ENCODE results near the gene STX16.

Gene STX16

GRCh38 chr20:58667975-58668374 lies 16.9 kb downstream of the STX16 start:
- TF ChIP-seq CTCF (conservative IDR thresholded peaks at IDR 0.05), result no peak
- no peak overlapping the region for H3K27ac ChIP-seq

GRCh38 chr20:58668901-58669286 lies 17.8 kb downstream of the STX16 start:
- TF ChIP-seq CTCF (conservative IDR thresholded peaks at IDR 0.05), result no peak
- no peak overlapping the region for H3K27ac ChIP-seq

- no peak overlapping the region for H3K27ac ChIP-seq
- TF ChIP-seq CTCF (conservative IDR thresholded peaks at IDR 0.05), result no peak
Observed at GRCh38 chr20:58669287-58670006, 18.4 kb downstream of the STX16 start.

- no peak for TF ChIP-seq CTCF (conservative IDR thresholded peaks at IDR 0.05)
- H3K27ac ChIP-seq, result no peak overlapping the region
Observed at GRCh38 chr20:58670102-58670501, 19.0 kb downstream of the STX16 start.

- no peak for TF ChIP-seq CTCF (conservative IDR thresholded peaks at IDR 0.05)
- H3K27ac ChIP-seq, result no peak overlapping the region
Observed at GRCh38 chr20:58670659-58671058, 19.6 kb downstream of the STX16 start.

GRCh38 chr20:58673119-58673518 lies 22.0 kb downstream of the STX16 start:
- TF ChIP-seq CTCF (conservative IDR thresholded peaks at IDR 0.05), result no peak
- H3K27ac ChIP-seq, result no peak overlapping the region

GRCh38 chr20:58675146-58675584 lies 24.1 kb downstream of the STX16 start:
- TF ChIP-seq CTCF (conservative IDR thresholded peaks at IDR 0.05), result no peak
- no peak overlapping the region for H3K27ac ChIP-seq

Data from VCaP (cell line).